GM19438 (cell line): ENCODE data around the gene F12.
"Not testable (repeated sequence)": the region's sequence is repeated elsewhere in the genome, so short reads cannot be mapped to it uniquely, and the experiment has no call there.

Source experiments
- ATAC-seq: cut with Tn5 transposase; IDR thresholded peaks from one replicate; pipeline ENCODE4 v1.9.1; 2021; ENCODE audit warnings: low read depth; ENCODE audit not compliant: unreplicated experiment

Gene F12

GRCh38 chr5:177420472-177420871 is 11.1 kb upstream of the F12 start:
- ATAC-seq: not testable (repeated sequence)

GRCh38 chr5:177419046-177419445 is 9.7 kb upstream of the F12 start:
- no peak for ATAC-seq

GRCh38 chr5:177417081-177417480 is 7.7 kb upstream of the F12 start:
- not testable (repeated sequence) for ATAC-seq

GRCh38 chr5:177414481-177414880 is 5.1 kb upstream of the F12 start:
- no peak for ATAC-seq

GRCh38 chr5:177412603-177413233 is 3.4 kb upstream of the F12 start:
- ATAC-seq: peak; percentile 73

- ATAC-seq: no peak
Measured at GRCh38 chr5:177410575-177410974, 1.2 kb upstream of the F12 start.

- no peak for ATAC-seq
Measured at GRCh38 chr5:177405805-177406204, 3.6 kb downstream of the F12 start.

GRCh38 chr5:177405312-177405711 is 4.1 kb downstream of the F12 start:
- ATAC-seq: no peak

- no peak for ATAC-seq
Measured at GRCh38 chr5:177404641-177405179, 4.7 kb downstream of the F12 start.

- peak; percentile 78 for ATAC-seq
Measured at GRCh38 chr5:177403792-177404640, 5.3 kb downstream of the F12 start.

- ATAC-seq: peak; percentile 21
Measured at GRCh38 chr5:177403102-177403791, 6.1 kb downstream of the F12 start.

- no peak for ATAC-seq
Measured at GRCh38 chr5:177402271-177403043, 6.9 kb downstream of the F12 start.

- ATAC-seq: no peak
Measured at GRCh38 chr5:177399997-177400868, 9.1 kb downstream of the F12 start, which contains the start of gene PFN3. Gene PFN3, minus strand, starts transcription at chr5:177400661. Its CDS starts 85 bp downstream, at chr5:177400576.

GRCh38 chr5:177397875-177398390 is 11.4 kb downstream of the F12 start:
- ATAC-seq: no peak

GRCh38 chr5:177396807-177397206 is 12.6 kb downstream of the F12 start:
- ATAC-seq: no peak

- ATAC-seq: no peak
Measured at GRCh38 chr5:177396078-177396477, 13.3 kb downstream of the F12 start.

- ATAC-seq: no peak
Measured at GRCh38 chr5:177393990-177394389, 15.4 kb downstream of the F12 start.

- ATAC-seq: no peak
Measured at GRCh38 chr5:177393206-177393765, 16.1 kb downstream of the F12 start.

GRCh38 chr5:177392765-177393164 is 16.6 kb downstream of the F12 start:
- no peak for ATAC-seq
